ENCODE results near the gene HAT1. TPM values are rescaled to one million over a fixed set of nuclear protein-coding genes. Genes with fewer than 3 reads are reported as not detected.
"Not testable (repeated sequence)": the region's sequence is repeated elsewhere in the genome, so short reads cannot be mapped to it uniquely, and the experiment has no call there.

HAT1 gene
- total RNA-seq, 4 donors from 2014 or later, result 27.9 to 60.9 (median 36.9) TPM

- DNase-seq, result no peak
- intact Hi-C loops (cut with DNase I; ENCODE audit: low total_unique reads), result no loop called here
- no peaks in the 10 kb centered on the region for H3K9me3 ChIP-seq
- no peak overlapping the region for H3K4me3 ChIP-seq
- no peaks in the 10 kb centered on the region for H3K27me3 ChIP-seq
- H3K27ac ChIP-seq, result no peak overlapping the region
- no peaks in the 10 kb centered on the region for H3K4me1 ChIP-seq
- no peaks in the 10 kb centered on the region for H3K36me3 ChIP-seq
- TF ChIP-seq POLR2A (IDR thresholded peaks at IDR 0.05) (no peak), CTCF (IDR thresholded peaks at IDR 0.05) (no peak)
Observed at GRCh38 chr2:171985076-171985475, 62.8 kb downstream of the HAT1 start.

- Histone ChIP-seq H3K36me3 (no peaks in the 10 kb centered on the region), H3K4me1 (no peaks in the 10 kb centered on the region), H3K27ac (no peak overlapping the region), H3K9me3 (no peaks in the 10 kb centered on the region), H3K4me3 (no peak overlapping the region), H3K27me3 (no peaks in the 10 kb centered on the region)
- intact Hi-C loops (cut with DNase I; ENCODE audit: low total_unique reads), result no loop called here
- no peak for DNase-seq
- TF ChIP-seq POLR2A (IDR thresholded peaks at IDR 0.05) (no peak), CTCF (IDR thresholded peaks at IDR 0.05) (no peak)
Observed at GRCh38 chr2:171986778-171987177, 64.5 kb downstream of the HAT1 start.

- no peaks in the 10 kb centered on the region for H3K9me3 ChIP-seq
- H3K36me3 ChIP-seq, result no peaks in the 10 kb centered on the region
- H3K27me3 ChIP-seq, result no peaks in the 10 kb centered on the region
- no peak for DNase-seq
- no peak for TF ChIP-seq CTCF (IDR thresholded peaks at IDR 0.05)
- TF ChIP-seq POLR2A (IDR thresholded peaks at IDR 0.05), result no peak
- no peak overlapping the region for H3K27ac ChIP-seq
- H3K4me1 ChIP-seq, result no peaks in the 10 kb centered on the region
- intact Hi-C loops (cut with DNase I; ENCODE audit: low total_unique reads), result no loop called here
- H3K4me3 ChIP-seq, result no peak overlapping the region
Observed at GRCh38 chr2:171991027-171991426, 68.8 kb downstream of the HAT1 start.

GRCh38 chr2:171995586-171995985 is 73.3 kb downstream of the HAT1 start:
- Histone ChIP-seq H3K27me3 (no peaks in the 10 kb centered on the region), H3K4me3 (no peak overlapping the region), H3K36me3 (no peaks in the 10 kb centered on the region), H3K4me1 (no peaks in the 10 kb centered on the region), H3K9me3 (no peaks in the 10 kb centered on the region), H3K27ac (no peak overlapping the region)
- intact Hi-C loops (cut with DNase I; ENCODE audit: low total_unique reads), result no loop called here
- TF ChIP-seq POLR2A (IDR thresholded peaks at IDR 0.05) (no peak), CTCF (IDR thresholded peaks at IDR 0.05) (no peak)
- no peak for DNase-seq

GRCh38 chr2:171996021-171996420 is 73.8 kb downstream of the HAT1 start:
- DNase-seq, result no peak
- H3K27ac ChIP-seq, result no peak overlapping the region
- no peaks in the 10 kb centered on the region for H3K4me1 ChIP-seq
- no peaks in the 10 kb centered on the region for H3K9me3 ChIP-seq
- intact Hi-C loops (cut with DNase I; ENCODE audit: low total_unique reads), result no loop called here
- TF ChIP-seq CTCF (IDR thresholded peaks at IDR 0.05), result no peak
- TF ChIP-seq POLR2A (IDR thresholded peaks at IDR 0.05), result no peak
- no peaks in the 10 kb centered on the region for H3K27me3 ChIP-seq
- no peak overlapping the region for H3K4me3 ChIP-seq
- H3K36me3 ChIP-seq, result no peaks in the 10 kb centered on the region

- H3K27me3 ChIP-seq; H3K4me1 ChIP-seq; H3K9me3 ChIP-seq; intact Hi-C loops (cut with DNase I; ENCODE audit: low total_unique reads); DNase-seq; H3K36me3 ChIP-seq; H3K27ac ChIP-seq; H3K4me3 ChIP-seq: not testable (repeated sequence)
Observed at GRCh38 chr2:171997031-171997430, 74.8 kb downstream of the HAT1 start.
